Fibroblast of lung (primary cell): ENCODE results near the gene ZNF766. TPM values are rescaled to one million over a fixed set of nuclear protein-coding genes. Genes with fewer than 3 reads are reported as not detected.

ENCODE experiments used
- DNase-seq, 2 donors: peaks; one replicate each; pipeline versions ENCODE4 v3.0.0 to v3.0.0-alpha.2; 2010; ENCODE audit warnings: low read depth in 2 of 2
- H2AFZ ChIP-seq: 2 replicates; pipeline ENCODE4 v1.5.1; 2012; ENCODE audit warnings: low read length, control low read depth, inconsistent platforms
- H3K27ac ChIP-seq: 2 replicates; pipeline ENCODE4 v1.5.1; 2011; ENCODE audit warnings: low read length, control low read depth; ENCODE audit not compliant: insufficient read depth
- H3K27me3 ChIP-seq: 2 replicates; pipeline ENCODE4 v1.5.1; 2011; ENCODE audit warnings: mild to moderate bottlenecking, low read length; ENCODE audit not compliant: control insufficient read depth, insufficient read depth
- H3K36me3 ChIP-seq: 2 replicates; pipeline ENCODE4 v1.5.1; 2011; ENCODE audit warnings: low read length; ENCODE audit not compliant: control insufficient read depth, insufficient read depth
- H3K4me1 ChIP-seq: 2 replicates; pipeline ENCODE4 v1.5.1; 2011; ENCODE audit warnings: low read length; ENCODE audit not compliant: control insufficient read depth, insufficient read depth; ENCODE audit errors: extremely low read depth
- H3K4me2 ChIP-seq: 2 replicates; pipeline ENCODE4 v1.5.1; 2011; ENCODE audit warnings: low read length, control low read depth; ENCODE audit not compliant: insufficient read depth; ENCODE audit errors: extremely low read depth
- H3K4me3 ChIP-seq, 4 experiments: fragments of 200-600 bp in 1 of 4; sonication (generic) in 1 of 4; replicated peaks in 1 of 4; 2 replicates each; pipeline ENCODE4 v1.5.1; 2011 to 2016; ENCODE audit warnings: low read length in 4 of 4, low read depth in 3 of 4, mild to moderate bottlenecking in 3 of 4, control low read depth in 2 of 4, inconsistent platforms in 1 of 4, mixed read lengths in 1 of 4; ENCODE audit not compliant: insufficient read depth in 1 of 4; ENCODE audit errors: control extremely low read depth in 1 of 4
- H3K79me2 ChIP-seq: 2 replicates; pipeline ENCODE4 v1.5.1; 2012; ENCODE audit warnings: mild to moderate bottlenecking, low read length, inconsistent platforms; ENCODE audit not compliant: control insufficient read depth, insufficient read depth
- H3K9ac ChIP-seq: 2 replicates; pipeline ENCODE4 v1.5.1; 2011; ENCODE audit warnings: mild to moderate bottlenecking, low read length, control low read depth; ENCODE audit not compliant: insufficient read depth
- H3K9me3 ChIP-seq: 2 replicates; pipeline ENCODE4 v1.5.1; 2012; ENCODE audit warnings: low read depth, low read length; ENCODE audit not compliant: control insufficient read depth, insufficient read depth
- H4K20me1 ChIP-seq: 2 replicates; pipeline ENCODE4 v1.5.1; 2011; ENCODE audit warnings: low read length; ENCODE audit not compliant: control insufficient read depth, insufficient read depth; ENCODE audit errors: extremely low read depth
- EZH2 ChIP-seq: IDR thresholded peaks from 2 replicates; pipeline ENCODE4 v1.5.1; 2012; ENCODE audit warnings: low read length, control low read depth, mild to moderate bottlenecking; ENCODE audit errors: missing control alignments
- polyA plus RNA-seq, 2 donors: library from polyadenylated mRNA; depleted of rRNA in 1 of 2; stranded (reverse) in 1 of 2; unstranded in 1 of 2; fragments of >200 nt; gene quantifications; 2 replicates each; pipeline ENCODE4 v1.2.1, GENCODE V29; 2011 to 2012; ENCODE audit warnings: missing spikeins in 1 of 2
- total RNA-seq: library from RNA; depleted of rRNA; stranded (reverse); fragments of >200 nt; gene quantifications from 2 replicates; pipeline ENCODE4 v1.2.1, GENCODE V29; 2014
- TF ChIP-seq, protein P1 (sequence below), 2 donors: IDR thresholded peaks in 1 of 2; conservative IDR thresholded peaks in 1 of 2; 1 replicate in 1 of 2; 2 replicates in 1 of 2; pipeline ENCODE4 v1.5.1; 2011 to 2012; ENCODE audit warnings: low read length in 2 of 2, control low read depth in 1 of 2, inconsistent platforms in 1 of 2, low read depth in 1 of 2, mild to moderate bottlenecking in 1 of 2

Gene ZNF766
- total and polyA plus RNA-seq, 2 donors (not counting 1 experiment from before 2014, with no cell fraction given), result 13.4 to 13.7 TPM

DNA sequence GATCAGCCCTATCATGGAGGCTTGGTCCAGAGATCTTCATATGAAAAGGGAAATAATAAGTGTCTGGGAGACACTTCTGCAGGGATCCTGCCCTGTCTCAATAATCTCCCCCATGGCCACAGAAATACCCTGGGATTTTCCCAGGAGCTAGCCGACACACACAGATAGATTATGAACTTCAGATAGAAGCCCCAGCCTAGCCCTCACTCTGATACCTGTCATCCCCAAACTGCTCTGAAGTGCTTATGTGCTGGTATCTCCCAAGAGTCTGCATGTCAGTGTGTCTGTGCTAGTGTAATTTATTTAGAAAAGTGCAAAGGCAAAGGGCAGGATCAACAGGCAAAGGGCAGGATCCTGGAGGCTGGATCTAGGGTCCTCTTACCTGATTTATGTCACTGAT is 38.7 kb upstream of the ZNF766 start:
- H2AFZ ChIP-seq, result no peak overlapping the region
- peaks cover 27% of the 10 kb centered on the region for H3K36me3 ChIP-seq
- H3K4me2 ChIP-seq, result no peak overlapping the region
- no peaks in the 10 kb centered on the region for H3K27me3 ChIP-seq
- TF ChIP-seq, protein P1, sequence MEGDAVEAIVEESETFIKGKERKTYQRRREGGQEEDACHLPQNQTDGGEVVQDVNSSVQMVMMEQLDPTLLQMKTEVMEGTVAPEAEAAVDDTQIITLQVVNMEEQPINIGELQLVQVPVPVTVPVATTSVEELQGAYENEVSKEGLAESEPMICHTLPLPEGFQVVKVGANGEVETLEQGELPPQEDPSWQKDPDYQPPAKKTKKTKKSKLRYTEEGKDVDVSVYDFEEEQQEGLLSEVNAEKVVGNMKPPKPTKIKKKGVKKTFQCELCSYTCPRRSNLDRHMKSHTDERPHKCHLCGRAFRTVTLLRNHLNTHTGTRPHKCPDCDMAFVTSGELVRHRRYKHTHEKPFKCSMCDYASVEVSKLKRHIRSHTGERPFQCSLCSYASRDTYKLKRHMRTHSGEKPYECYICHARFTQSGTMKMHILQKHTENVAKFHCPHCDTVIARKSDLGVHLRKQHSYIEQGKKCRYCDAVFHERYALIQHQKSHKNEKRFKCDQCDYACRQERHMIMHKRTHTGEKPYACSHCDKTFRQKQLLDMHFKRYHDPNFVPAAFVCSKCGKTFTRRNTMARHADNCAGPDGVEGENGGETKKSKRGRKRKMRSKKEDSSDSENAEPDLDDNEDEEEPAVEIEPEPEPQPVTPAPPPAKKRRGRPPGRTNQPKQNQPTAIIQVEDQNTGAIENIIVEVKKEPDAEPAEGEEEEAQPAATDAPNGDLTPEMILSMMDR (conservative IDR thresholded peaks at IDR 0.05 in 1 of 2, IDR thresholded peaks at IDR 0.05 in 1 of 2; ENCODE audit: low read depth in 1 of 2, low read length in 2 of 2), result no peak
- H3K27ac ChIP-seq, result no peak overlapping the region
- no peaks in the 10 kb centered on the region for H4K20me1 ChIP-seq
- no peaks in the 10 kb centered on the region for H3K4me1 ChIP-seq
- H3K4me3 ChIP-seq, result no peak overlapping the region
- no peaks in the 10 kb centered on the region for H3K9me3 ChIP-seq
- no peak for DNase-seq
- H3K79me2 ChIP-seq, result no peaks in the 10 kb centered on the region
- H3K9ac ChIP-seq, result no peak overlapping the region

DNA sequence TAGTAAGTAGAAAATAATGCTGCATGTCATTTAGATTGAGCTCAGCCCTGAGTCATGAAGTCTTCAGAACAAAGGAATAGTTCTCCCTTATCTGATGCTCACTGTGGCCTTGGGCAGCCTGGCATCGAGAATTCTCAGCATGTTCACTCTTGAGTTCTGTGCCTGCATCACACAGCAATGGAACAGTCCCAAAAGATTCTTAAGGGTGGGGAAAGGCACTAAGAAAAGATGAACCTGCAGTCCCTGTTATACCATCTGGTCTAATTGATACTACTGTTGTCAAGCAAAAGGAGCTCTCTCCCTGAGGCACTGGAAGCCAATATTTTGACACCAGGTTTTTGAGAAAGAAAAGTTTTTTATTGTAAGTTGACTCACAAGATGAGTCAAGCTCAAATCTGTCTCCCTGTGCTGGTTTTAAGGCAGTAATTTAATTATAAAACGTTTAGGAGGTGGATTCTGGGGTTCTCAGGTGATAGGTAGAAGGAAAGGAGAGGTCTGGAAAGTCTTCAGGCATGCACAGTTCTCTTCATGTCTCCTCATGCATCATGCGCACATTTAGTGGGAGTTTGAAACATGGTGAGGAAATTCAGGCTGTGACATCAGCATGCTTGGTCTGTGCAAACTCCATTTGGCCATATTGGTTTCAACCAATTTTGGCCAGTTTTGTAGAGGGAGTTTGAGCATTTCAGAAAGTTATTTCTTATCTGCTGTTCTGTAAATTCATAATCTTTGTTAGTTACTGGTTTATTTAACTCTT is 38.1 kb upstream of the ZNF766 start:
- Histone ChIP-seq H3K4me1 (no peaks in the 10 kb centered on the region), H3K9ac (no peak overlapping the region), H3K27ac (no peak overlapping the region), H2AFZ (no peak overlapping the region), H3K4me2 (no peak overlapping the region), H3K36me3 (peaks cover 21% of the 10 kb centered on the region), H3K79me2 (no peaks in the 10 kb centered on the region), H3K4me3 (no peak overlapping the region), H4K20me1 (no peaks in the 10 kb centered on the region), H3K27me3 (no peaks in the 10 kb centered on the region), H3K9me3 (no peaks in the 10 kb centered on the region)
- TF ChIP-seq EZH2, result no peak
- TF ChIP-seq, protein P1 (conservative IDR thresholded peaks at IDR 0.05 in 1 of 2, IDR thresholded peaks at IDR 0.05 in 1 of 2; ENCODE audit: low read depth in 1 of 2, low read length in 2 of 2), result no peak
- peak in 1 of 2 donors; percentile 47 for DNase-seq

DNA sequence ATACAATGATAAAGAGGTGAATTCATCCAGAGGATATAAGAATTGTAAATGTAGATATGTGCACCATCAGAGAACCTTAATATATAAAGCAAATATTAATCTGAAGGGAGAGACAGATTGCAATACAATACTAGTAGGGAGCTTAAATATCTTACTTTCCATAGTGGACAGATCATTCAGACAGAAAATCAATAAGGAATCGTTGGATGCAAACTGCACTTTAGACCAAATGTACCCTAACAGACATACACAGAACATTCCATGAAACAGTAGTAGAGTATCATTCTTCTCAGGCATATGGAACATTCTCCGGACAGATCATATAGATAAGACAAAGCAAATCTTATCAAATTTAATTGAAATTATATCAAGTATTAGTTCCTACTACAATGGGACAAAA is 35.0 kb upstream of the ZNF766 start:
- Histone ChIP-seq H3K27me3 (no peaks in the 10 kb centered on the region), H3K9ac (no peak overlapping the region), H2AFZ (no peak overlapping the region), H3K9me3 (no peaks in the 10 kb centered on the region), H3K4me3 (no peak overlapping the region), H3K79me2 (no peaks in the 10 kb centered on the region), H3K4me1 (no peaks in the 10 kb centered on the region), H3K27ac (no peak overlapping the region), H3K36me3 (no peaks in the 10 kb centered on the region), H4K20me1 (no peaks in the 10 kb centered on the region), H3K4me2 (no peak overlapping the region)
- TF ChIP-seq EZH2, result no peak
- TF ChIP-seq, protein P1 (conservative IDR thresholded peaks at IDR 0.05 in 1 of 2, IDR thresholded peaks at IDR 0.05 in 1 of 2; ENCODE audit: low read depth in 1 of 2, low read length in 2 of 2), result no peak
- no peak for DNase-seq
